KMS-11 (cell line): ENCODE measurements around the gene KCNMB3.

Experiments used
- H2AFZ ChIP-seq: fragments of 200-600 bp; sonication (generic); 2 replicates; pipeline ENCODE4 v1.6.1; 2016; ENCODE audit warnings: antibody characterized with exemption, mixed run types, low read depth
- H3K27ac ChIP-seq: fragments of 200-600 bp; sonication (generic); 2 replicates; pipeline ENCODE4 v1.6.1; 2016; ENCODE audit warnings: mild to moderate bottlenecking, mixed run types
- H3K27me3 ChIP-seq: fragments of 200-600 bp; sonication (generic); 2 replicates; pipeline ENCODE4 v1.6.1; 2017; ENCODE audit warnings: mild to moderate bottlenecking, low read depth, mixed run types, moderate library complexity; ENCODE audit not compliant: insufficient read depth
- H3K36me3 ChIP-seq: fragments of 200-600 bp; sonication (generic); 2 replicates; pipeline ENCODE4 v1.6.1; 2017; ENCODE audit warnings: mild to moderate bottlenecking, mixed run types; ENCODE audit not compliant: insufficient read depth
- H3K4me1 ChIP-seq: fragments of 200-600 bp; sonication (generic); 2 replicates; pipeline ENCODE4 v1.6.1; 2016; ENCODE audit warnings: mild to moderate bottlenecking, low read depth, mixed run types; ENCODE audit not compliant: poor library complexity, severe bottlenecking
- H3K4me2 ChIP-seq: fragments of 200-600 bp; sonication (generic); 2 replicates; pipeline ENCODE4 v1.7.0; 2016; ENCODE audit warnings: mild to moderate bottlenecking, mixed run types
- H3K4me3 ChIP-seq: fragments of 200-600 bp; sonication (generic); IDR thresholded peaks from 2 replicates; pipeline ENCODE4 v1.6.1; 2017; ENCODE audit warnings: low read depth, low read length, mixed read lengths; ENCODE audit not compliant: insufficient read depth
- H3K79me2 ChIP-seq: fragments of 200-600 bp; sonication (generic); 2 replicates; pipeline ENCODE4 v1.6.1; 2016; ENCODE audit warnings: low read depth, mixed run types; ENCODE audit not compliant: insufficient read depth
- H3K9ac ChIP-seq: fragments of 200-600 bp; sonication (generic); 2 replicates; pipeline ENCODE4 v1.6.1; 2016; ENCODE audit warnings: mild to moderate bottlenecking, mixed run types
- H4K20me1 ChIP-seq: fragments of 200-600 bp; sonication (generic); 2 replicates; pipeline ENCODE4 v1.6.1; 2016; ENCODE audit warnings: mild to moderate bottlenecking, mixed run types; ENCODE audit not compliant: insufficient read depth
- TF ChIP-seq, protein P1 (sequence below): fragments of 200-600 bp; sonication (generic); conservative IDR thresholded peaks from 2 replicates; pipeline ENCODE4 v1.6.1; 2017; ENCODE audit warnings: low read depth, mild to moderate bottlenecking, antibody characterized with exemption, low read length, moderate library complexity, mixed read lengths

The KCNMB3 gene

DNA sequence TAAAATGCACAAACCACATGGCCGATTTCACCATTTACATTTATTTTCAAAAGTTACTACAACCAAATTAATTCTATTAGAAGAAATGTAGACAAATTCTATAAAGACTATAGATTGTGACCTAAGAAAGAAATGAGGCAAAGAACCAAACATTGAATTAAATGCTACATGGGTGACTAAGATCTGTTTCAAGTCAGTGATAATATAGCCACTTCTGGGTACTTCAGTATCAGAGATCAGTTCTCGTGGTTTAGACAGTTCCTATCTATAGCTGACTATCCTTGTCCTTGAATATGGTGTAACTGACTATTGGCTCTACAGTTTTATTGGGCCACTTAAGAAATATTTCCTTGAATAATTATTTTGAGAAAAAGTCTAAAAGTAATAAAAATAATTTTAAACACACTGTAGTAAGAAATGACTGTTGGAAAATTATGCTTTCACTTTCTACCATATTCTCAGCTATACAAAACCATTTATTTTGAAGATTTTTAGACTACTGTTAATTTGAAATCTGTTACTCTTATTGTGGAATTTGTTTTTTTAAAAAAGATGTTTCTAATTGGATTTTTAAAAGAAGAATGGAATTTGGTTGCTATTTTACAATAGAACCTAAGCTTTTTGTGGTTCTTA lies 14.1 kb downstream of the KCNMB3 start:
- Histone ChIP-seq H4K20me1 (no peaks in the 10 kb centered on the region), H3K4me1 (peaks cover 20% of the 10 kb centered on the region), H3K9ac (no peak overlapping the region), H3K4me2 (0 out of 2 replicates have a peak overlapping the region, but pooled peaks have one; percentile 3), H3K36me3 (no peaks in the 10 kb centered on the region), H2AFZ (no peak overlapping the region), H3K27me3 (no peaks in the 10 kb centered on the region), H3K27ac (no peak overlapping the region), H3K4me3 (no peak overlapping the region), H3K79me2 (no peaks in the 10 kb centered on the region)
- TF ChIP-seq, protein P1, sequence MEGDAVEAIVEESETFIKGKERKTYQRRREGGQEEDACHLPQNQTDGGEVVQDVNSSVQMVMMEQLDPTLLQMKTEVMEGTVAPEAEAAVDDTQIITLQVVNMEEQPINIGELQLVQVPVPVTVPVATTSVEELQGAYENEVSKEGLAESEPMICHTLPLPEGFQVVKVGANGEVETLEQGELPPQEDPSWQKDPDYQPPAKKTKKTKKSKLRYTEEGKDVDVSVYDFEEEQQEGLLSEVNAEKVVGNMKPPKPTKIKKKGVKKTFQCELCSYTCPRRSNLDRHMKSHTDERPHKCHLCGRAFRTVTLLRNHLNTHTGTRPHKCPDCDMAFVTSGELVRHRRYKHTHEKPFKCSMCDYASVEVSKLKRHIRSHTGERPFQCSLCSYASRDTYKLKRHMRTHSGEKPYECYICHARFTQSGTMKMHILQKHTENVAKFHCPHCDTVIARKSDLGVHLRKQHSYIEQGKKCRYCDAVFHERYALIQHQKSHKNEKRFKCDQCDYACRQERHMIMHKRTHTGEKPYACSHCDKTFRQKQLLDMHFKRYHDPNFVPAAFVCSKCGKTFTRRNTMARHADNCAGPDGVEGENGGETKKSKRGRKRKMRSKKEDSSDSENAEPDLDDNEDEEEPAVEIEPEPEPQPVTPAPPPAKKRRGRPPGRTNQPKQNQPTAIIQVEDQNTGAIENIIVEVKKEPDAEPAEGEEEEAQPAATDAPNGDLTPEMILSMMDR = no peak

DNA sequence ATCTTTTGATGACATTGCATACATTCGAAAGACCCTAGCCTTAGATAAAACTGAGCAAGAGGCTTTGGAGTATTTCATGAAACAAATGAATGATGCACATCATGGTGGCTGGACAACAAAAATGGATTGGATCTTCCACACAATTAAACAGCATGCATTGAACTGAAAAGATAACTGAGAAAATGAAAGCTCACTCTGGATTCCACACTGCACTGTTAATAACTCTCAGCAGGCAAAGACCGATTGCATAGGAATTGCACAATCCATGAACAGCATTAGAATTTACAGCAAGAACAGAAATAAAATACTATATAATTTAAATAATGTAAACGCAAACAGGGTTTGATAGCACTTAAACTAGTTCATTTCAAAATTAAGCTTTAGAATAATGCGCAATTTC lies 16.7 kb downstream of the KCNMB3 start:
- H3K4me3 ChIP-seq = no peak overlapping the region
- no peak overlapping the region for H3K27ac ChIP-seq
- H4K20me1 ChIP-seq = no peaks in the 10 kb centered on the region
- H3K4me1 ChIP-seq = peaks cover 12% of the 10 kb centered on the region
- H3K79me2 ChIP-seq = no peaks in the 10 kb centered on the region
- no peaks in the 10 kb centered on the region for H3K27me3 ChIP-seq
- no peak overlapping the region for H3K4me2 ChIP-seq
- H3K9ac ChIP-seq = no peak overlapping the region
- H2AFZ ChIP-seq = no peak overlapping the region
- TF ChIP-seq, protein P1 = no peak
- H3K36me3 ChIP-seq = no peaks in the 10 kb centered on the region

DNA sequence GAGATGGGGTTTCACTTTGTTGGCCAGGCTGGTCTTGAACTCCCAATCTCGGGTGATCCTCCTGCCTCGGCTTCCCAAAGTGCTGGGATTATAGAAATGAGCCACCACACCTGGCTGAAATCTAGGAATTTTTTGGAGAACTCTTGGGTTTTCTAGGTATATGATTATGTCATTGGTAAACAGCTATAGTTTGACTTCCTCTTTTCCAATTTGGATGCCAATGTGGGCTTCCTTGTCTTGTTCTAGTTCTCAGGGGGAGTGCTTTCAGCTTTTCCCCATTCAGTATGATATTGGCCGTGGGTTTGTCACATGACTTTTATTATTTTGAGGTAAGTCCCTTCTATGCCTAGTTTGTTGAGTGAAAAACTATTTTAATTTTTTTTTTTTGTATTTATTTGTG lies 17.9 kb downstream of the KCNMB3 start:
- TF ChIP-seq, protein P1 = no peak
- H3K36me3 ChIP-seq = no peaks in the 10 kb centered on the region

DNA sequence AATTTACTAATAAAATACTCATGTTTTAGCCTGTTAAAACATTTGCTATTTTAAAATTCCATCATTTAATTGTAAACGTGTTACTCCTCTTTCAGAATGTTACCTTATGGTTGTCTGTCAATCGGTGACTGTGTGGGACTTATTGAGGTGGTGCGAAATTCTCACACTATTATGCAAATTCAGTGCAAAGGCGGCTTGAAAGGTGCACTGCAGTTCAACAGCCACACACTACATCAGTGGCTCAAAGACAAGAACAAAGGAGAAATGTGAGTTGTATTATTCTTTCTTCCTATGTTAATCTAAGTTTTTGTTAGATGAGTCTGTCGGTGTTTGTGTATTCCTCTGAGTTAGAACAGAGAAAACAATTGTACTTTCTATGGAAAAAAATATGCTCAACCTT lies 21.7 kb downstream of the KCNMB3 start:
- TF ChIP-seq, protein P1 = no peak
- no peaks in the 10 kb centered on the region for H3K36me3 ChIP-seq

More for the DNA sequence above, 17.9 kb downstream of the KCNMB3 start:
- Histone ChIP-seq H4K20me1 (no peaks in the 10 kb centered on the region), H3K4me1 (peaks cover 12% of the 10 kb centered on the region), H3K9ac (no peak overlapping the region), H3K4me3 (no peak overlapping the region), H3K4me2 (no peak overlapping the region), H3K27me3 (no peaks in the 10 kb centered on the region), H2AFZ (no peak overlapping the region), H3K27ac (no peak overlapping the region), H3K79me2 (no peaks in the 10 kb centered on the region)

More for the DNA sequence above, 21.7 kb downstream of the KCNMB3 start:
- H3K9ac ChIP-seq = no peak overlapping the region
- H3K4me3 ChIP-seq = no peak overlapping the region
- no peaks in the 10 kb centered on the region for H3K27me3 ChIP-seq
- no peak overlapping the region for H2AFZ ChIP-seq
- H4K20me1 ChIP-seq = no peaks in the 10 kb centered on the region
- no peaks in the 10 kb centered on the region for H3K79me2 ChIP-seq
- H3K27ac ChIP-seq = no peak overlapping the region
- no peak overlapping the region for H3K4me2 ChIP-seq
- no peaks in the 10 kb centered on the region for H3K4me1 ChIP-seq
